Vagina (tissue), 2 donors: Measurements from ENCODE around the gene CPN2. TPM values are rescaled to one million over a fixed set of nuclear protein-coding genes. Genes with fewer than 3 reads are reported as not detected.

Experiments used
- DNase-seq, 2 donors: peaks; one replicate each; pipeline ENCODE4 v3.0.0-alpha.2; 2017; ENCODE audit errors: extremely low spot score in 2 of 2
- H3K27ac ChIP-seq: fragments of 200-600 bp; sonication (generic); one replicate; pipeline ENCODE4 v1.5.1; 2019
- H3K27me3 ChIP-seq: fragments of 200-600 bp; sonication (generic); one replicate; pipeline ENCODE4 v1.5.1; 2019
- H3K36me3 ChIP-seq, 2 donors: fragments of 200-600 bp; sonication (generic); one replicate each; pipeline ENCODE4 v1.5.1; 2017 to 2019
- H3K4me1 ChIP-seq: fragments of 200-600 bp; sonication (generic); one replicate; pipeline ENCODE4 v1.5.1; 2019
- H3K4me3 ChIP-seq, 2 donors: fragments of 200-600 bp; sonication (generic); 1 replicate in 1 of 2; 2 replicates in 1 of 2; pipeline ENCODE4 v1.5.1; 2016 to 2019
- H3K9me3 ChIP-seq: fragments of 200-600 bp; sonication (generic); one replicate; pipeline ENCODE4 v1.5.1; 2019
- CTCF ChIP-seq, 3 experiments: fragments of 450-650 bp in 2 of 3; fragments of 200-600 bp in 1 of 3; sonication (generic) in 1 of 3; IDR thresholded peaks; one replicate each; pipeline ENCODE4 v1.5.1; 2017 to 2019; ENCODE audit warnings: antibody characterized with exemption in 3 of 3, mild to moderate bottlenecking in 2 of 3, moderate library complexity in 2 of 3
- POLR2A ChIP-seq, 2 donors: fragments of 450-650 bp; IDR thresholded peaks; one replicate each; pipeline ENCODE4 v1.6.1; 2017; ENCODE audit warnings: antibody characterized with exemption in 2 of 2, mild to moderate bottlenecking in 2 of 2, moderate library complexity in 2 of 2
- POLR2AphosphoS5 ChIP-seq, 2 donors: sonication (generic); formaldehyde crosslinking; IDR thresholded peaks; one replicate each; pipeline ENCODE4 v1.9.0; 2017; ENCODE audit warnings: antibody characterized with exemption in 2 of 2, mild to moderate bottlenecking in 2 of 2, low read depth in 1 of 2; ENCODE audit not compliant: insufficient read depth in 1 of 2
- intact Hi-C: fragments of 100-400 bp; cut with DNase I; formaldehyde crosslinking; loops from one replicate; pipeline ENCODE4 v1.15.1; 2023
- total RNA-seq: library from RNA; depleted of rRNA; stranded (reverse); fragments of >200 nt; gene quantifications from one replicate; pipeline ENCODE4 v1.2.3, GENCODE V29; 2016

Gene CPN2
- total RNA-seq, 1 donor from 2014 or later, result not detected

- Histone ChIP-seq H3K4me1 (peaks cover 29% of the 10 kb centered on the region), H3K27me3 (no peaks in the 10 kb centered on the region), H3K4me3 (no peak overlapping the region), H3K27ac (no peak overlapping the region), H3K9me3 (no peaks in the 10 kb centered on the region), H3K36me3 (no peaks in the 10 kb centered on the region)
- intact Hi-C loops, result no loop called here
- DNase-seq, result no peak
- no peak for TF ChIP-seq POLR2A (IDR thresholded peaks at IDR 0.05)
- no peak for TF ChIP-seq CTCF (IDR thresholded peaks at IDR 0.05)
- no peak for TF ChIP-seq POLR2AphosphoS5 (IDR thresholded peaks at IDR 0.05; ENCODE audit: insufficient read depth in 1 of 2, low read depth in 1 of 2)
Measured at GRCh38 chr3:194367992-194368841, 17.1 kb upstream of the CPN2 start.

GRCh38 chr3:194365978-194366490 lies 14.9 kb upstream of the CPN2 start:
- peaks cover 29% of the 10 kb centered on the region for H3K4me1 ChIP-seq
- H3K4me3 ChIP-seq, result no peak overlapping the region
- no peaks in the 10 kb centered on the region for H3K9me3 ChIP-seq
- H3K27me3 ChIP-seq, result no peaks in the 10 kb centered on the region
- intact Hi-C loops, result no loop called here
- TF ChIP-seq POLR2AphosphoS5 (IDR thresholded peaks at IDR 0.05; ENCODE audit: insufficient read depth in 1 of 2, low read depth in 1 of 2) (no peak), POLR2A (IDR thresholded peaks at IDR 0.05) (no peak), CTCF (IDR thresholded peaks at IDR 0.05) (no peak)
- no peak overlapping the region for H3K27ac ChIP-seq
- no peaks in the 10 kb centered on the region for H3K36me3 ChIP-seq
- no peak for DNase-seq

- H3K36me3 ChIP-seq, result no peaks in the 10 kb centered on the region
- no peaks in the 10 kb centered on the region for H3K9me3 ChIP-seq
- TF ChIP-seq POLR2AphosphoS5 (IDR thresholded peaks at IDR 0.05; ENCODE audit: insufficient read depth in 1 of 2, low read depth in 1 of 2), result no peak
- TF ChIP-seq POLR2A (IDR thresholded peaks at IDR 0.05), result no peak
- no peak for TF ChIP-seq CTCF (IDR thresholded peaks at IDR 0.05)
- no peak overlapping the region for H3K27ac ChIP-seq
- H3K27me3 ChIP-seq, result no peaks in the 10 kb centered on the region
- intact Hi-C loops, result no loop called here
- no peak for DNase-seq
- no peak overlapping the region for H3K4me3 ChIP-seq
- peaks cover 29% of the 10 kb centered on the region for H3K4me1 ChIP-seq
Measured at GRCh38 chr3:194365526-194365925, 14.4 kb upstream of the CPN2 start.

GRCh38 chr3:194364652-194365434 lies 13.7 kb upstream of the CPN2 start:
- Histone ChIP-seq H3K9me3 (no peaks in the 10 kb centered on the region), H3K27ac (peak overlapping the region; percentile 39), H3K4me1 (peaks cover 28% of the 10 kb centered on the region), H3K36me3 (no peaks in the 10 kb centered on the region), H3K4me3 (no peak overlapping the region), H3K27me3 (no peaks in the 10 kb centered on the region)
- no peak for DNase-seq
- TF ChIP-seq CTCF (IDR thresholded peaks at IDR 0.05) (no peak), POLR2A (IDR thresholded peaks at IDR 0.05) (no peak)
- intact Hi-C loops, result no loop called here
